ENCODE measurements around the gene PEAK3. TPM values are rescaled to one million over a fixed set of nuclear protein-coding genes. Genes with fewer than 3 reads are reported as not detected.
A peak's percentile ranks its signal among the peaks of the same experiment; 100 is the strongest.

Gene PEAK3
- total RNA-seq, 2 experiments from 2014 or later = 0.54 TPM; not detected in 1

- CTCF ChIA-PET = interaction anchor here (2.1 kb wide), 1 partner anchor 86 kb away, joined by 4 read pairs; no protein-coding TSS in a partner anchor
- no peak overlapping the region for H3K4me3 Mint-ChIP-seq
Observed at GRCh38 chr19:2321565-2322283, 39.7 kb upstream of the PEAK3 start.

DNA sequence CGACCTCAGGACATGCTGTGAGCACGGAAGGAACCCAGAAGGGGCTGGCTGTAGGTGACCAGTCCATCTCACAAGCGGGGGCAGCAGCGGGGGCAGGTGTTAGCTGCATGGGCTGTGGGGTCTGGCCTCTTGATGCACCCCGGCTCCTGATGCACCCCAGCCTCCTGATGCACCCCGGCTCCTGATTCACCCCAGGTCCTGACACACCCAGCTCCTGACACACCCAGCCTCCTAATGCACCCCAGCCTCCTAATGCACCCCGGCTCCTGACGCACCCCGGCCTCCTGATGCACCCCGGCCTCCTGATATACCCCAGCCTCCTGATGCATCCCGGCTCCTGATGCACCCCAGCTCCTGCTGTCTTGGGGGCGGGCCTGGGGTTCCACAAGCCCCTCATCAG, 39.0 kb upstream of the PEAK3 start:
- H3K4me1 Mint-ChIP-seq = peaks cover 9% of the 10 kb centered on the region
- no peak overlapping the region for H3K4me3 Mint-ChIP-seq
- H3K36me3 Mint-ChIP-seq = peaks cover 7% of the 10 kb centered on the region
- H3K9me3 Mint-ChIP-seq (ENCODE audit: low read depth) = no peaks in the 10 kb centered on the region
- no peak for ATAC-seq
- no peaks in the 10 kb centered on the region for H3K27me3 Mint-ChIP-seq
- no peak overlapping the region for H3K27ac Mint-ChIP-seq
- CTCF ChIA-PET = interaction anchor here (2.1 kb wide), 1 partner anchor 85 kb away, joined by 4 read pairs; no protein-coding TSS in a partner anchor
- DNase-seq = no peak

More at GRCh38 chr19:2321565-2322283, 39.7 kb upstream of the PEAK3 start:
- ATAC-seq (no peak), DNase-seq (no peak)
- Mint-ChIP-seq H3K9me3 (ENCODE audit: low read depth) (no peaks in the 10 kb centered on the region), H3K4me1 (peaks cover 15% of the 10 kb centered on the region), H3K27me3 (no peaks in the 10 kb centered on the region), H3K36me3 (peaks cover 11% of the 10 kb centered on the region), H3K27ac (no peak overlapping the region)

- Mint-ChIP-seq H3K4me1 (no peaks in the 10 kb centered on the region), H3K4me3 (no peak overlapping the region), H3K9me3 (ENCODE audit: low read depth) (peaks cover 1% of the 10 kb centered on the region), H3K27me3 (peaks cover 8% of the 10 kb centered on the region), H3K27ac (no peak overlapping the region), H3K36me3 (peaks cover 8% of the 10 kb centered on the region)
- ATAC-seq (no peak), DNase-seq (no peak)
- CTCF ChIA-PET = interaction anchor here (2.1 kb wide), 1 partner anchor 84 kb away, joined by 4 read pairs; no protein-coding TSS in a partner anchor
Observed at GRCh38 chr19:2320049-2320448, 38.1 kb upstream of the PEAK3 start.

GRCh38 chr19:2319551-2319950, 37.6 kb upstream of the PEAK3 start:
- H3K27me3 Mint-ChIP-seq = peaks cover 12% of the 10 kb centered on the region
- ATAC-seq (no peak), DNase-seq (no peak)
- H3K9me3 Mint-ChIP-seq (ENCODE audit: low read depth) = peaks cover 5% of the 10 kb centered on the region
- peaks cover 11% of the 10 kb centered on the region for H3K36me3 Mint-ChIP-seq
- no peak overlapping the region for H3K27ac Mint-ChIP-seq
- CTCF ChIA-PET = no interaction called here
- no peaks in the 10 kb centered on the region for H3K4me1 Mint-ChIP-seq
- H3K4me3 Mint-ChIP-seq = no peak overlapping the region

DNA sequence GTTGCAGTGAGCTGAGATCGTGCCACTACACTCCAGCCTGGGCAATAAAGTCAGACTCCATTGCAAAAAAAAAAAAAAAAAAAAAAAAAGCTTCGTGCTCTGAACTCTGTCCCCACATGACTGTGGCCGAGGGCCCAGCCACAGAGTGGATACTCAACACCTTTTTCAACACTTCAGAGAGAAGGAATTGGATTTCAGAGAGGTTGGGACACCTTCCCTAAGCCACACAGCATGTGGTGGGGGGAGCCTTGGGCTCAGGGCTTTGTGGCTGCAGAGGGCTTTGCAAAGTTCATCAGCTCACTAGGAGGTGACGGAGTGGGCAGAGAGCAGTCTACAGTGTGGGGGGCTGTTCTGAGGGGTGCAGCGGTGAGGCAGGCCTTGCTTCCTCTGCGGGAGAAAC, 36.9 kb upstream of the PEAK3 start:
- Mint-ChIP-seq H3K36me3 (peaks cover 10% of the 10 kb centered on the region), H3K27me3 (peaks cover 17% of the 10 kb centered on the region), H3K9me3 (ENCODE audit: low read depth) (peaks cover 5% of the 10 kb centered on the region), H3K4me1 (no peaks in the 10 kb centered on the region), H3K4me3 (no peak overlapping the region), H3K27ac (no peak overlapping the region)
- DNase-seq (no peak), ATAC-seq (no peak)
- CTCF ChIA-PET = interaction anchor here (1.0 kb wide), 1 partner anchor 19 kb away, joined by 3 read pairs; no protein-coding TSS in a partner anchor

DNA sequence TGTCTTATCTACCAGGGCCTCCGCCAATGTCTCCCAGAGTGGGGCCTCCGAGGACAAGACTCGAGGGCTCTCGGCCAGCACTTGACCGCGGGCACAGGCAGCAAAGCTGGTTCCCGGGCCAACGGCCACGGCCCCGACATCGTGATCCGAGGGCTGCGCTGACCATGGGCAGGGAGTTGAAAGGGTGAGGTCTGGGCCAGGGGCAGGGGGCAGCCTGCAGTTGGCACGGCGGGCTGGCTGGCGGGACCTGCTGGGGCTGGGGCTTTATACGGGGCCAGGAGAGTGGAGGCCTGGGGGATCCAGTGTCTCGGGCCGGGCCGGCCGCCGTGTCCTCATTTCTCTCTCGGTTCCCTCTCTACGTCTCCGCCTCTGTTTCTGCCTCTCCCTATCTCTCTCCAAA, 35.8 kb upstream of the PEAK3 start:
- H3K36me3 Mint-ChIP-seq = peaks cover 8% of the 10 kb centered on the region
- no peak for DNase-seq
- H3K27ac Mint-ChIP-seq = no peak overlapping the region
- H3K4me3 Mint-ChIP-seq = no peak overlapping the region
- peaks cover 28% of the 10 kb centered on the region for H3K27me3 Mint-ChIP-seq
- no peak for ATAC-seq
- H3K9me3 Mint-ChIP-seq (ENCODE audit: low read depth) = peaks cover 5% of the 10 kb centered on the region
- no peaks in the 10 kb centered on the region for H3K4me1 Mint-ChIP-seq
- CTCF ChIA-PET = interaction anchor here (1.0 to 2.5 kb wide), 2 partner anchors 18 to 162 kb away, joined by 3 to 6 read pairs; no protein-coding TSS in a partner anchor

DNA sequence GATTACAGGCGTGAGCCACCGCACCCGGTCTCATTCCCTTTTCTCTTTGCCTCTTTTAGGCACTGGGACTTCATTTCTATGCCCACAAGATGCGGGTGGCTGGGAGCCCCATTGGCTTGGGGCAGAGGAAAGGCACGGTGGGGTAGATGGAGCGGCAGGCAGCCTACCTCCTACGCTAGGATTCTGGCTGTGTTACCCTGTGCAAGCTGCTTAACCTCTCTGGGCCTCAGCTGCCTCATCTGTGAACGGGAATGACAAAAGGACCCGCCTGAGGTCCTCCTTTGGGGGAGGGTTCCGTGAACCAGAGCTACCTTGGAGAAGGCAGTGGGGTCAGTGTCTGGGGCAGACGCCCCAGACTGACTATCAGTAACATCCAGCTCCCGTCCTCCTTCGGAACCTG, 35.3 kb upstream of the PEAK3 start:
- Mint-ChIP-seq H3K4me1 (no peaks in the 10 kb centered on the region), H3K4me3 (no peak overlapping the region), H3K27ac (no peak overlapping the region), H3K36me3 (peaks cover 8% of the 10 kb centered on the region), H3K27me3 (peaks cover 29% of the 10 kb centered on the region), H3K9me3 (ENCODE audit: low read depth) (peaks cover 5% of the 10 kb centered on the region)
- CTCF ChIA-PET = interaction anchor here (2.5 to 2.8 kb wide), 3 partner anchors 12 to 161 kb away, joined by 6 to 8 read pairs (median 7); no protein-coding TSS in a partner anchor
- ATAC-seq = no peak
- no peak for DNase-seq

- CTCF ChIA-PET = interaction anchor here (0.6 to 3.6 kb wide), 13 partner anchors 10 to 276 kb away, joined by 3 to 12 read pairs (median 6); no protein-coding TSS in a partner anchor
- ATAC-seq (peak; percentile 71), DNase-seq (peak; percentile 58)
- Mint-ChIP-seq H3K36me3 (peaks cover 8% of the 10 kb centered on the region), H3K4me3 (no peak overlapping the region), H3K9me3 (ENCODE audit: low read depth) (peaks cover 5% of the 10 kb centered on the region), H3K27me3 (peaks cover 33% of the 10 kb centered on the region), H3K27ac (no peak overlapping the region), H3K4me1 (no peaks in the 10 kb centered on the region)
Observed at GRCh38 chr19:2315818-2316353, 33.9 kb upstream of the PEAK3 start.

DNA sequence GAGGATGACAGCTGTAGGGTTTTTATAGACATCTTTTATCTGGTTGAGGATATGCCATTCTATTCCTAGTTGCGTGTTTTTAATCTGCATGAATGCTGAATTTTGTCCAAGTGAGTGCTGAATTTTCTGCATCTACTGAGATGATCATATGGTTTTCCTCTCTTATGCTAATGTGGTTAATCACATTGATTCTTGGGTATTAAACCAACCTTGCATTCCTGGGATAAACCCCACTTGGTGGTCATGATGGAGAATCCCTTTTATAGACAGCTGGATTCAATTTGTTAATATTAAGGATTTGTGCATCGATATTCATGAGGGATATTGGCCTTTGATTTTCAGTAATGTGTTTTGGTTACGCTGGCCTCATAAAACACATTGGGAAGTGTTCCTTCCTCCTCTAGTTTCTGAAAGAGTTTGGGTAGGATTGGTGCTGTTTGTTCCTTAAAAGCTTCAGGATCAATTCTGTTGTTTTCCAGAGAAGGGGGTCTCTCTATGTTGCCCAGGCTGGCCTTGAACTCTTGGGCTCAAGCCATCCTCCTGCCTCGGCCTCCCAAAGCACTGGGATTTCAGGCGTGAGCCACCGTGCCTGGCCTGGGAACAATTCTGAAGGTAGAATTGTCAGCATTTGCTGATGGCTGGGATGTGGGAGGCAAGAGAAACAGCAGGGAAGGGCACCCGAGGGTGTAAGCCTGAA, 33.3 kb upstream of the PEAK3 start:
- DNase-seq (no peak), ATAC-seq (no peak)
- Mint-ChIP-seq H3K36me3 (peaks cover 8% of the 10 kb centered on the region), H3K4me3 (no peak overlapping the region), H3K4me1 (no peaks in the 10 kb centered on the region), H3K27me3 (peaks cover 37% of the 10 kb centered on the region), H3K27ac (no peak overlapping the region), H3K9me3 (ENCODE audit: low read depth) (peaks cover 5% of the 10 kb centered on the region)
- CTCF ChIA-PET = interaction anchor here (0.6 to 3.6 kb wide), 13 partner anchors 10 to 276 kb away, joined by 3 to 12 read pairs (median 6); no protein-coding TSS in a partner anchor

- DNase-seq = no peak
- no peak overlapping the region for H3K4me3 Mint-ChIP-seq
- CTCF ChIA-PET = interaction anchor here (0.7 to 0.8 kb wide), 2 partner anchors 11 to 20 kb away, joined by 3 to 4 read pairs; no protein-coding TSS in a partner anchor
- no peak for ATAC-seq
- peaks cover 5% of the 10 kb centered on the region for H3K4me1 Mint-ChIP-seq
- peaks cover 8% of the 10 kb centered on the region for H3K36me3 Mint-ChIP-seq
- no peak overlapping the region for H3K27ac Mint-ChIP-seq
- peaks cover 57% of the 10 kb centered on the region for H3K27me3 Mint-ChIP-seq
- H3K9me3 Mint-ChIP-seq (ENCODE audit: low read depth) = peaks cover 5% of the 10 kb centered on the region
Observed at GRCh38 chr19:2312820-2313501, 31.0 kb upstream of the PEAK3 start.

- CTCF ChIA-PET = interaction anchor here (0.6 kb wide), 1 partner anchor 60 kb away, joined by 3 read pairs; no protein-coding TSS in a partner anchor
- Mint-ChIP-seq H3K4me3 (no peak overlapping the region), H3K36me3 (peaks cover 8% of the 10 kb centered on the region), H3K9me3 (ENCODE audit: low read depth) (peaks cover 5% of the 10 kb centered on the region), H3K27ac (no peak overlapping the region), H3K4me1 (peaks cover 5% of the 10 kb centered on the region), H3K27me3 (peaks cover 68% of the 10 kb centered on the region)
- no peak for ATAC-seq
- DNase-seq = no peak
Observed at GRCh38 chr19:2311093-2311492, 29.1 kb upstream of the PEAK3 start.

GRCh38 chr19:2309734-2310362, 27.9 kb upstream of the PEAK3 start:
- Mint-ChIP-seq H3K9me3 (ENCODE audit: low read depth) (peaks cover 1% of the 10 kb centered on the region), H3K36me3 (peaks cover under 1% of the 10 kb centered on the region), H3K27me3 (peaks cover 66% of the 10 kb centered on the region), H3K4me3 (no peak overlapping the region), H3K4me1 (peaks cover 5% of the 10 kb centered on the region), H3K27ac (no peak overlapping the region)
- CTCF ChIA-PET = interaction anchor here (0.7 kb wide), 2 partner anchors 16 to 57 kb away, joined by 3 read pairs; no protein-coding TSS in a partner anchor
- DNase-seq (no peak), ATAC-seq (no peak)

Measured in activated CD8-positive, alpha-beta memory T cell treated with anti-CD3 and anti-CD28 coated beads, Interleukin-2, amount 10 ng/mL, durations not matched to agents 7 days and 5 days (primary cell).